Hepatocyte (in vitro differentiated cells): ENCODE results near the gene GLP1R. TPM values are rescaled to one million over a fixed set of nuclear protein-coding genes. Genes with fewer than 3 reads are reported as not detected.

Experiments
- DNase-seq: peaks from one replicate; pipeline ENCODE4 v3.0.0-alpha.2; 2016; ENCODE audit warnings: low spot score
- H2AFZ ChIP-seq: fragments of 200-600 bp; sonication (generic); 2 replicates; pipeline ENCODE4 v1.6.0; 2016; ENCODE audit warnings: antibody characterized with exemption, mild to moderate bottlenecking
- H3K27ac ChIP-seq: fragments of 200-600 bp; sonication (generic); 2 replicates; pipeline ENCODE4 v1.5.1; 2016; ENCODE audit warnings: mild to moderate bottlenecking
- H3K27me3 ChIP-seq: fragments of 200-600 bp; sonication (generic); 2 replicates; pipeline ENCODE4 v1.6.1; 2016
- H3K36me3 ChIP-seq: fragments of 200-600 bp; sonication (generic); replicated peaks from 2 replicates; pipeline ENCODE4 v1.5.1; 2016; ENCODE audit warnings: low read depth; ENCODE audit not compliant: insufficient read depth
- H3K4me1 ChIP-seq: fragments of 200-600 bp; sonication (generic); 2 replicates; pipeline ENCODE4 v1.5.1; 2016; ENCODE audit warnings: mild to moderate bottlenecking, moderate library complexity; ENCODE audit not compliant: insufficient read depth
- H3K4me2 ChIP-seq: fragments of 200-600 bp; sonication (generic); 2 replicates; pipeline ENCODE4 v1.6.0; 2016
- H3K4me3 ChIP-seq: fragments of 200-600 bp; sonication (generic); 2 replicates; pipeline ENCODE4 v1.5.1; 2016; ENCODE audit warnings: mild to moderate bottlenecking
- H3K79me2 ChIP-seq: fragments of 200-600 bp; sonication (generic); 2 replicates; pipeline ENCODE4 v1.6.0; 2017; ENCODE audit warnings: mild to moderate bottlenecking
- H3K9me2 ChIP-seq: fragments of 200-600 bp; sonication (generic); replicated peaks from 2 replicates; pipeline ENCODE4 v1.6.0; 2017; ENCODE audit warnings: mild to moderate bottlenecking; ENCODE audit not compliant: insufficient read depth
- H3K9me3 ChIP-seq: fragments of 200-600 bp; sonication (generic); 2 replicates; pipeline ENCODE4 v1.5.1; 2016; ENCODE audit warnings: low read depth, mild to moderate bottlenecking
- H4K20me1 ChIP-seq: fragments of 200-600 bp; sonication (generic); 2 replicates; pipeline ENCODE4 v1.6.0; 2016; ENCODE audit warnings: mild to moderate bottlenecking; ENCODE audit not compliant: insufficient read depth, poor library complexity, severe bottlenecking
- EZH2 ChIP-seq: fragments of 200-600 bp; sonication (generic); IDR thresholded peaks from 2 replicates; pipeline ENCODE4 v1.6.1; 2016; ENCODE audit warnings: antibody characterized with exemption, mild to moderate bottlenecking, borderline replicate concordance
- EZH2phosphoT487 ChIP-seq: fragments of 200-600 bp; sonication (generic); IDR thresholded peaks from one replicate; pipeline ENCODE4 v1.6.1; 2018; ENCODE audit warnings: antibody characterized with exemption, mild to moderate bottlenecking, low read depth, moderate library complexity; ENCODE audit not compliant: unreplicated experiment, severe bottlenecking
- WGBS: methylation state at CpG from one replicate; pipeline ENCODE4 v1.1.6; 2016; ENCODE audit warnings: low lambda C conversion rate; ENCODE audit errors: missing lambda C conversion rate; 5-methylcytosine and 5-hydroxymethylcytosine counted together
- polyA plus RNA-seq: library from polyadenylated mRNA; unstranded; fragments of >200 nt; fragmentation: Nextera tagmentation; extraction: Ambion mirVana; gene quantifications from 2 replicates; pipeline ENCODE4 v1.2.1, GENCODE V29; 2016
- total RNA-seq: library from RNA; depleted of rRNA; stranded (reverse); fragments of >200 nt; gene quantifications from 2 replicates; pipeline ENCODE4 v1.2.3, GENCODE V29; 2014
- TF ChIP-seq, protein P1 (sequence below): fragments of 200-600 bp; sonication (generic); IDR thresholded peaks from 2 replicates; pipeline ENCODE4 v1.5.1; 2016; ENCODE audit warnings: antibody characterized with exemption, mild to moderate bottlenecking; ENCODE audit not compliant: poor library complexity

Gene GLP1R
- total and polyA plus RNA-seq, 2 experiments from 2014 or later: 0.30 TPM; not detected in 1

DNA sequence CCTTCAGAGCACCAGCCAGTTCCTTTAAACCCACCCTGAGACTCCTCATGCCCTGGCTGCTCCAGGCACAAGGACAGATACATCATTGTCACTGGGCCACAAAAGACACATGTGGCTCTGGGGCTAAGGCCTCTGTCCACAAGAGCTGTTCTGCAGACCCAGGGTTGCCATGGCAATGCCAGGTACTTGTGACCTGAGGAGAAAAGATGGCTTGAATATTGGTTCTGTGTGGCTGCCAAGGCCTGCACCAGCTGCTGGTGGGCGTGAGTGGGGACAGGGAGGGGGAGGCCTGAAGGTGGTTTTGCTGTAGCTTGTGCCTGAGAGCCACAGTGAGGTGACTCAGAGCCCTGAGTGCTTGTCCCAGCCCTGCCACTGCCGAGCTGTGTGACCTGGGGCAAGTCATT is 34.7 kb downstream of the GLP1R start:
- Histone ChIP-seq H3K9me3 (no peaks in the 10 kb centered on the region), H2AFZ (no peak overlapping the region), H3K4me3 (no peak overlapping the region), H3K4me2 (no peak overlapping the region), H3K27me3 (peaks cover 8% of the 10 kb centered on the region), H3K27ac (no peak overlapping the region), H3K36me3 (no peaks in the 10 kb centered on the region), H3K4me1 (no peaks in the 10 kb centered on the region), H4K20me1 (no peaks in the 10 kb centered on the region), H3K79me2 (no peaks in the 10 kb centered on the region), H3K9me2 (no peaks in the 10 kb centered on the region)
- DNase-seq: no peak
- 66% methylated on average over 2 of the region's 2 CpGs for WGBS
- TF ChIP-seq, protein P1, sequence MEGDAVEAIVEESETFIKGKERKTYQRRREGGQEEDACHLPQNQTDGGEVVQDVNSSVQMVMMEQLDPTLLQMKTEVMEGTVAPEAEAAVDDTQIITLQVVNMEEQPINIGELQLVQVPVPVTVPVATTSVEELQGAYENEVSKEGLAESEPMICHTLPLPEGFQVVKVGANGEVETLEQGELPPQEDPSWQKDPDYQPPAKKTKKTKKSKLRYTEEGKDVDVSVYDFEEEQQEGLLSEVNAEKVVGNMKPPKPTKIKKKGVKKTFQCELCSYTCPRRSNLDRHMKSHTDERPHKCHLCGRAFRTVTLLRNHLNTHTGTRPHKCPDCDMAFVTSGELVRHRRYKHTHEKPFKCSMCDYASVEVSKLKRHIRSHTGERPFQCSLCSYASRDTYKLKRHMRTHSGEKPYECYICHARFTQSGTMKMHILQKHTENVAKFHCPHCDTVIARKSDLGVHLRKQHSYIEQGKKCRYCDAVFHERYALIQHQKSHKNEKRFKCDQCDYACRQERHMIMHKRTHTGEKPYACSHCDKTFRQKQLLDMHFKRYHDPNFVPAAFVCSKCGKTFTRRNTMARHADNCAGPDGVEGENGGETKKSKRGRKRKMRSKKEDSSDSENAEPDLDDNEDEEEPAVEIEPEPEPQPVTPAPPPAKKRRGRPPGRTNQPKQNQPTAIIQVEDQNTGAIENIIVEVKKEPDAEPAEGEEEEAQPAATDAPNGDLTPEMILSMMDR: no peak
- TF ChIP-seq EZH2phosphoT487 (no peak), EZH2 (no peak)

DNA sequence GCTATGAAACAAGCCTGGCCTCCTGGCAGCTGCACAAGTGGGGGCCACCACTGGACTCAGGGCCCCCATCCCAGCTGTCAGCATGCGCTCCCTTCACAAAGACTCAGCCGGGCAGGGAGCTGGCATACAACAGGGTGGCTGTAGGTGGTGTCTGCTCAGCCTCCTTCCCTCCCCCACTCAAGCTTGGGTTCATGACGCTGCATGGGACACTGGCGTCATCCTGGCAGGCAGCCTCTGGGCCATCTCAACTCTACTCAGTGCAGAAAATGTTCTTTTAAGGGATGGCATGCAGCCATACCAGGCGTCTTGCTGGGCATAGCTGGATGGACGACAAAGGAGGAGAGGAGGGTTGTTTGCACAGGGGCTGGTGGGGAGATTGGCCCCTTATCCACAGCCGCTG is 35.9 kb downstream of the GLP1R start:
- peaks cover 8% of the 10 kb centered on the region for H3K27me3 ChIP-seq
- H3K4me3 ChIP-seq: no peak overlapping the region
- no peaks in the 10 kb centered on the region for H3K79me2 ChIP-seq
- TF ChIP-seq EZH2phosphoT487 (no peak), EZH2 (no peak)
- TF ChIP-seq, protein P1: no peak
- H3K9me3 ChIP-seq: no peaks in the 10 kb centered on the region
- H3K4me1 ChIP-seq: no peaks in the 10 kb centered on the region
- WGBS: 92% methylated on average over 7 of the region's 7 CpGs
- H3K27ac ChIP-seq: no peak overlapping the region
- H4K20me1 ChIP-seq: no peaks in the 10 kb centered on the region
- H3K9me2 ChIP-seq: no peaks in the 10 kb centered on the region
- no peaks in the 10 kb centered on the region for H3K36me3 ChIP-seq
- no peak overlapping the region for H2AFZ ChIP-seq
- H3K4me2 ChIP-seq: no peak overlapping the region
- no peak for DNase-seq

DNA sequence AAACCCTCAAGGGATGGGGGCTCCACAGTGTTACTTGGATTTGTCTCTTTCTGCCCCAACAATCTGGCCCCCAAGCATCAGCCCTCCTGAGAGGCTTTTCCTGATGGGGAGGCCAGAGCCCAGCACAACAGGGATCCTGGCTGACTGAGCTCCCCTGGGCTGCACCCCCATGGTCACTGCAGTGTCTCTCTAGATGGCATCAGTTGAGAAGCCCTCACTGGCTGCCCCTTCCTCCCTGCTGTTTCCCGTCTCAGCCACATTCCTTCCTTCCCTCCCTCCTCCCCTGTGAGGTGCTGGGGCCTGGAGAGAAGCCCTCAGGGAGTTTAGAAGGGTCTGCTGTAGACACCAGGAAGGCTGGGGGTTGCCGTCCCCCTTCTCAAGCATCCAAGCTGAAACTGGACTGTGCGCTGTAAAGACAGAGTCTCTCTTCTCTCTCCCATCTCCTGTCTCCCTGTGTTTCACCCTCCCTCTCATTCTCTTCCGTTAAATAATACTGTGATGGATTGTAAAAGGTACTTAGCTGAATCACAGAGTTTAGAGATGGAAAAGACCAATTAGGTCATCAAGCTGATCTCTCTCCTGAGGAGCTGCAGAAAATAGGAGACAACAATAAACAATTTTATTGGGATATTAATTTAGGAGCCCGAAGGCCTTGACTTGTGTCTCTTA is 36.7 kb downstream of the GLP1R start:
- H4K20me1 ChIP-seq: no peaks in the 10 kb centered on the region
- no peak overlapping the region for H3K27ac ChIP-seq
- H3K4me1 ChIP-seq: no peaks in the 10 kb centered on the region
- H3K4me2 ChIP-seq: no peak overlapping the region
- H2AFZ ChIP-seq: no peak overlapping the region
- peaks cover 8% of the 10 kb centered on the region for H3K27me3 ChIP-seq
- DNase-seq: no peak
- H3K4me3 ChIP-seq: no peak overlapping the region
- WGBS: 62% methylated on average over 5 of the region's 5 CpGs
- TF ChIP-seq EZH2: no peak
- TF ChIP-seq EZH2phosphoT487: no peak
- TF ChIP-seq, protein P1: no peak
- no peaks in the 10 kb centered on the region for H3K9me2 ChIP-seq
- no peaks in the 10 kb centered on the region for H3K9me3 ChIP-seq
- H3K36me3 ChIP-seq: no peaks in the 10 kb centered on the region
- H3K79me2 ChIP-seq: no peaks in the 10 kb centered on the region
